Neutrophil (primary cell): ENCODE data around the gene ARMC12.

ENCODE experiments used
- H3K27ac ChIP-seq: fragments of 200-600 bp; sonication (generic); 2 replicates; pipeline ENCODE4 v1.5.1; 2016; ENCODE audit warnings: mild to moderate bottlenecking, moderate library complexity
- H3K27me3 ChIP-seq: fragments of 200-600 bp; sonication (generic); 2 replicates; pipeline ENCODE4 v1.6.0; 2016; ENCODE audit warnings: mild to moderate bottlenecking
- H3K36me3 ChIP-seq: fragments of 200-600 bp; sonication (generic); 2 replicates; pipeline ENCODE4 v1.5.1; 2017
- H3K4me1 ChIP-seq, 2 experiments: fragments of 200-600 bp in 1 of 2; sonication (generic) in 1 of 2; 1 replicate in 1 of 2; 2 replicates in 1 of 2; pipeline versions ENCODE4 v1.5.1 to v1.6.1; 2013 to 2016; ENCODE audit warnings: low read depth in 1 of 2, low read length in 1 of 2, mild to moderate bottlenecking in 1 of 2, moderate library complexity in 1 of 2; ENCODE audit not compliant: control insufficient read depth in 1 of 2, insufficient read depth in 1 of 2
- H3K4me3 ChIP-seq, 2 experiments: fragments of 200-600 bp in 1 of 2; sonication (generic) in 1 of 2; 1 replicate in 1 of 2; 2 replicates in 1 of 2; pipeline ENCODE4 v1.5.1; 2013 to 2016; ENCODE audit warnings: low read depth in 1 of 2, low read length in 1 of 2, mild to moderate bottlenecking in 1 of 2, moderate library complexity in 1 of 2
- H3K9me3 ChIP-seq: fragments of 200-600 bp; sonication (generic); 2 replicates; pipeline ENCODE4 v1.5.1; 2016
- TF ChIP-seq, protein P1 (sequence below): fragments of 200-600 bp; sonication (generic); IDR thresholded peaks from 2 replicates; pipeline ENCODE4 v1.5.1; 2016; ENCODE audit warnings: antibody characterized with exemption

ARMC12 gene

DNA sequence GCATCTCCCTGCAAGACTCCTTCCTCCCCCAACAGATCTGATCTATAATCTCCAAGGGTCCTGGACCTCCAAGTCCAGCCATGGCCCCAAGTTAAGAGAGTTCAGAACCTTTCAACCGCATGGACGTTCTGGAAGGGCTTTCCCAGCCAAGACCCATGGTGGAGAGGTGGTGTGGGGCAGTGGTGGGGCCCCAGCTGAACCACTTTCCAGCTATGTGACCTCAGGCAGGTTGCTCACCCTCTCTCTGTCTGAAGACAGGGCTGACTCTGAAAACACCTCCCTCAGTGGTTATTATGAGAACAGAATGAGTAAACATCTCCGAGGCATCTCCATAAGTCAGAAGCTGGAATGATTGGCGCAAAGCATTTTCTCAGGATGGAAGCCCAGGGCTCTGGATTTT, 59.4 kb downstream of the ARMC12 start:
- no peak overlapping the region for H3K27ac ChIP-seq
- TF ChIP-seq, protein P1, sequence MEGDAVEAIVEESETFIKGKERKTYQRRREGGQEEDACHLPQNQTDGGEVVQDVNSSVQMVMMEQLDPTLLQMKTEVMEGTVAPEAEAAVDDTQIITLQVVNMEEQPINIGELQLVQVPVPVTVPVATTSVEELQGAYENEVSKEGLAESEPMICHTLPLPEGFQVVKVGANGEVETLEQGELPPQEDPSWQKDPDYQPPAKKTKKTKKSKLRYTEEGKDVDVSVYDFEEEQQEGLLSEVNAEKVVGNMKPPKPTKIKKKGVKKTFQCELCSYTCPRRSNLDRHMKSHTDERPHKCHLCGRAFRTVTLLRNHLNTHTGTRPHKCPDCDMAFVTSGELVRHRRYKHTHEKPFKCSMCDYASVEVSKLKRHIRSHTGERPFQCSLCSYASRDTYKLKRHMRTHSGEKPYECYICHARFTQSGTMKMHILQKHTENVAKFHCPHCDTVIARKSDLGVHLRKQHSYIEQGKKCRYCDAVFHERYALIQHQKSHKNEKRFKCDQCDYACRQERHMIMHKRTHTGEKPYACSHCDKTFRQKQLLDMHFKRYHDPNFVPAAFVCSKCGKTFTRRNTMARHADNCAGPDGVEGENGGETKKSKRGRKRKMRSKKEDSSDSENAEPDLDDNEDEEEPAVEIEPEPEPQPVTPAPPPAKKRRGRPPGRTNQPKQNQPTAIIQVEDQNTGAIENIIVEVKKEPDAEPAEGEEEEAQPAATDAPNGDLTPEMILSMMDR = no peak
- no peaks in the 10 kb centered on the region for H3K4me1 ChIP-seq
- H3K36me3 ChIP-seq = no peaks in the 10 kb centered on the region
- H3K4me3 ChIP-seq = no peak overlapping the region
- no peaks in the 10 kb centered on the region for H3K9me3 ChIP-seq
- H3K27me3 ChIP-seq = no peaks in the 10 kb centered on the region

DNA sequence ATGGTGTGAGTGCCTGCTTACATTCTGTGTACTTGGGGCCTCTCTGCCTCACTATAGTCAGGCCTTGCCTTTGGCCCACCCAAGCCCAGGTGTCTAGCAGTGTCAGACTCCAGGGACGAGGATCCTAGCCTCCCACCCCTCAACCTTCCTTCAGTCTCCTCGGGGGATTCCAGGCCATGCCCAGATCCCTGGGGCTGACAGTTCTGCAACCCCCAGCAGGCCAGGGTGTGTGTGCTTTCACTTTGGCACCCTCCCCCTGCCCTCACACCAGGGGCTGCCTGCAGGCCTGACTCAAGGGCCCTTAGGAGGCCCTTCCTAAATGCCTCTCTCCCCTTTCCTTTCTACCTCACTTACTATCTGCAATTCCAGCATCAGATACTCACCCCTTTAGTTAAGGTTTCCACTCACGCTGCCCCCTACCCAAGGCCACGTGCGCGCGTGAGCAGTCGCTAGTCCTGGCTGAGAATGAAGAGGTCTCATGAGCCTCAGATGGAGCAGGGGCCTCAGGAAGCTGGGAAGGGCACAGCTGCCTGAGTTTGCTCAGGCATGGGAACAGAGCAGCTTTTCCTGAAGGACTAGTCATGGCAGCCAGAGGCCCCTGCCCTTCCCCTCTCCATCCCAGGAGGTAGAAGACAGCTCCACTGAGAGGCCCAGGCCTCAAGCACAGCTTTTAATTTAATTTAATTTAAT, 61.1 kb downstream of the ARMC12 start:
- Histone ChIP-seq H3K4me1 (no peaks in the 10 kb centered on the region), H3K4me3 (no peak overlapping the region), H3K27me3 (no peaks in the 10 kb centered on the region), H3K27ac (no peak overlapping the region), H3K9me3 (no peaks in the 10 kb centered on the region), H3K36me3 (no peaks in the 10 kb centered on the region)
- TF ChIP-seq, protein P1 = no peak
